Activated CD4-positive, alpha-beta T cell treated with anti-CD3 and anti-CD28 coated beads, Interleukin-2, amount 50 U/mL, for 4 hours (primary cell): ENCODE results near the gene DACH1.

Experiments used
- DNase-seq, 2 experiments: peaks; one replicate each; pipeline ENCODE4 v3.0.0-alpha.2; 2020

Gene DACH1

GRCh38 chr13:71619096-71619495, 247.9 kb downstream of the DACH1 start:
- no peak for DNase-seq

GRCh38 chr13:71618159-71618558, 248.8 kb downstream of the DACH1 start:
- no peak for DNase-seq

GRCh38 chr13:71617265-71617664, 249.7 kb downstream of the DACH1 start:
- DNase-seq = no peak

DNA sequence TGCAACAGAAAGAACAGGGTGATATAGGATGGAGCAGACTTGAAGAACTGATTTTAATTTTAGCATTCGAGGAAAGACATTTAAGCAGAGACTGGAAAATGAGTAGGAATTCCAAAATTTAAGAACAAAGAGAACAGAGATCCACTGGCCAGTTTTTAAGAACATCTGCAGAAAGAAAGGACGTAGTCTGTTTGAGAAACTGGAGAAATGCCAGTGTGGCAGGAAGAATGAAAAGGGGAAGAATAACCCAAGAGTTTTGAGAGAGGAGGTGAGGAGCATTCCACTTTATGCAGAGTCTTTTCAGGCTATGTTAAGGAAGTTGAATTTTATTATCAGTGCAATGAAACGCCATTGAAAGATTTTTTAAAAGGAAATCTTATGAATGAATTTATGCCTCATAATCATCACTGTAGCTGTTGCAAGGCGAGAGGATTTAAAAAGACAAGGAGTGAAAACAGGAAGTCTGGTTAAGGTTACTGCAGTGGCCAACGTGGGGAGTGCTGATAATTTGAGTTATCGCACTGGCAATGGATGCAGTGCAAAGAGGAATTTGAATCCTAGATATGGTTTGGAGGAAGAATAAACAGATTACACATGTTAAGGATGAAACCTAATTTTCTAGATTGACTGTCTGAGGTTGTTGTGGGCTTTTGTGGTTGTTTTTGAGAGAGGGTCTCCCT, 253.8 kb downstream of the DACH1 start:
- no peak for DNase-seq

DNA sequence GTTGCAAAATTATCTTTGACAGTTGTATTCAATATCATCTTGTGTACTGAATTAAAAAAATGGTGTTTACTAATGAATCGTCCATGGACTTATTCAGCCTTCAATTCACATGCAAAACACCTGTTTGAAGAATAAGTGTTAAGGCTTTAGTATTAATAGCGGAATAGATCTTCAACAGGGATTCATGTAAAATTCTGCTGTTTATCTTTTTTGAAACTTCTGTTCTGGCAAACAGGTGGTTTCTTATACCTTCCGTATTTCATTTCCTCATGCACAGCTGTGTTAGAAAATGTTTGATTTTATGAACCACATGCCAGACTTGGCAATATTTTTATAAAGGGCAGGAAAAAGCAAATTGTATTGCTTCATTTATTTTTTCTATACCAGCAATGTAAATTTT, 255.7 kb downstream of the DACH1 start:
- no peak for DNase-seq

DNA sequence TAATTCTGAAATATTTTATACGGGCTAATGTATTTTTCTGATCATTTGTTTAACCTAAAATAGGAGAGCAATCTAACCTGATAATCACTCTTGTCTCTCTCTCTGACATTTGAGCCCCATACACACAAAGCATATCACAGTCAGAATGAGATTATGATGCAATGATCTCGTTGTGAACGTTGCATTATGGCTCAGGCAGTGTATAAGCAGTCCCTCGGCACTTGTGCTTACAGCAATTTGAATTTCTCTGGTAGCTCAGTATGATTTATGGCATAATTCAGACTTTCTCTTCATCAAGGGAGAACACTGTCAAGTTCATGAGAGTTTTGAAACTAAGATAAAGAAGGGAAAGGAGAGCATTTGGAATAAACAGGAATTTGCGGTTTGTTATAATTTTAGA, 256.1 kb downstream of the DACH1 start:
- DNase-seq = no peak

- DNase-seq = no peak
These were observed 257.7 kb downstream of the DACH1 start for GRCh38 chr13:71609271-71609670.

DNA sequence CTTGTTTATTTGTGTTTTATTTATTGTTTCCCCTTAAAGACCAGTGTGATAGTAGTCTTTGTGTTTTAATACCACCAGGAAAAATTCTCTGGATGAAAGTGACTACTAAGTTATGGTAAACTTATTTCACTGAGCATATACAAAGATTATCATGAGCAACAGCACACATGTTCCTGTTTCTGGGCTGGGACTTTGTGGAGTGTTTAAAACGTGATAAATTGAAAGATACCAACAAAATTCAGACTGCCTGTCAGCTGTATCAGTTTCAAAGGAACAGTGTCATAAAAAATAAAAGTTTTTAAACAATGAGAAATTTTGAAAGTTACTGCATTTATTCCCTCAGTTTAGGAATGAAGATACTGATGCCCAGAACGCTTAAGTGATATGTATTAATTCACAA, 259.4 kb downstream of the DACH1 start:
- DNase-seq = no peak

DNA sequence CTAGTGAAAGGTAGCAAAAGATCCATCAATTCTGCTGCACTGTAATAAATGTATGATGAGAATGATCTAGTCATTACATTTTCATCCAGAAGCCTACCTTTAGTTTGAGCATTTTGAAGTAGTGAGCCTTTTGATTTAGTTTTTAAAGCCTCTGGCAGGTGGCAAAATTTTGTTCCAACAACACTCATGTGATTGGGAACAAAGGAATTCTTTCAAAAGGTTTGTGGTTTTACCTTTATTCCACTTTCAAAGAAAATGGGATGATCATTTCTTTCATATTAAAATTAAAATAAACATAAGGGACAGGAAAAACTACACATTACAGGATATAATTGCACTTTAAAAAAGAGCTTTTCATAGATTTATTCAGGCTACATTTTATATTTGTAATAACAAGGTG, 260.2 kb downstream of the DACH1 start:
- DNase-seq = no peak

DNA sequence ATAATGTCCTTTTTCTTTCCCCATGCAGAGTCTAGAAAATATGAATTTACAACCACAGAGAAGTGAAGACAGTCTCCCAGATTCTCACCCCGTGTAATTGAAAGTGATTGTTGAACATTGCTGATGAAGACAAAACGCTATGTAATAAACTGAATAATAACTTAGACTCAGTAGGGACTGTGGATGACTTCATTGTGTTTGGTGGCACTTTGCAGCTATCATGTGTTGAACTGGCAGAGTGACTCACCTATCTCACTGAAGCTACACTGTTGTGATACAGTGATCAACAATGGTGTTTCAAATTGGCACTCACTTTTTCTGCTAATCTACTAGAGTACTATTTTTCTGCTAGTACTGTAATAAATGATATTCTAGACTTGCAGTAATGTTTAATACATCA, 261.3 kb downstream of the DACH1 start:
- no peak for DNase-seq

- no peak for DNase-seq
These were observed 263.7 kb downstream of the DACH1 start for GRCh38 chr13:71603255-71603654.

GRCh38 chr13:71602344-71602743, 264.7 kb downstream of the DACH1 start:
- DNase-seq = no peak

GRCh38 chr13:71597150-71597549, 269.9 kb downstream of the DACH1 start:
- DNase-seq = no peak

- no peak for DNase-seq
These were observed 270.9 kb downstream of the DACH1 start for GRCh38 chr13:71596116-71596515.

DNA sequence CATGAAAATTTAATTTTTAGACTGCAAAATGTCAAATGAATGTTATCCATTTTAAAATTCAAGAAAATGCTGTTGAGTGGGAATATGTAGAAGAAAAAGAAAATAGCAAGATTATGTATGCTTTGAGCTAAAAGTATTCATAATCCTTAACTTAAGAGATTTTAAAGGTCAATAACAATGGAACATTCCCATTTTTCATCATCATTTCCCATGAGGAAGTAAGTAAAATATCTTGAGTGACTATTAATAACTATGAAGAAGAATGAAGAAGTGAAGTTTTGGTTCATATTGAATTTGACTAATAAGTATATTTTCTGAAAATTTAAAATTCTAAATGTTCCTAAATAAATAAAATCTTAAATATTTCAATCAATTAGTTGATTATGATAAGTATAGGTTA, 273.4 kb downstream of the DACH1 start:
- no peak for DNase-seq

DNA sequence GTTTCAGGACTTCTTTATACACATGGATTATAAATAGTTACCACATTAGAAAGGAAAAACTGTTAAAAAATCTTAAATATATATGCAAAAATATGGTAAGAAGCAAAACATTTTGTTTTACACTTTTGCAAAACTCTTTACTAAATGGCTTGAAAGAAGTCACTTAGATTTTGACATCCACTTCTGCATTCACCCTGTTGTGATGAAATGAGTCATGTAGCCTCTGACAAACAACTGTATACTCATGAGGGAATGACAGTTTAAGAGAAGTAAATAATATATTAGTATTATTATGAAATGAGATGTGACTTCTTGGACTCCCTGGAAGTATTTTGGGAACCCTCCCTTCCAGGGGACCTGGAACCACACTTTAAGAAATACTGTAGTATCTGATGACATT, 275.6 kb downstream of the DACH1 start:
- DNase-seq = no peak

GRCh38 chr13:71590654-71591148, 276.3 kb downstream of the DACH1 start:
- DNase-seq = no peak

- no peak for DNase-seq
These were observed 278.0 kb downstream of the DACH1 start for GRCh38 chr13:71589032-71589431.

GRCh38 chr13:71587817-71588216, 279.2 kb downstream of the DACH1 start:
- DNase-seq = no peak

- DNase-seq = no peak
These were observed 279.8 kb downstream of the DACH1 start for GRCh38 chr13:71587193-71587592.

DNA sequence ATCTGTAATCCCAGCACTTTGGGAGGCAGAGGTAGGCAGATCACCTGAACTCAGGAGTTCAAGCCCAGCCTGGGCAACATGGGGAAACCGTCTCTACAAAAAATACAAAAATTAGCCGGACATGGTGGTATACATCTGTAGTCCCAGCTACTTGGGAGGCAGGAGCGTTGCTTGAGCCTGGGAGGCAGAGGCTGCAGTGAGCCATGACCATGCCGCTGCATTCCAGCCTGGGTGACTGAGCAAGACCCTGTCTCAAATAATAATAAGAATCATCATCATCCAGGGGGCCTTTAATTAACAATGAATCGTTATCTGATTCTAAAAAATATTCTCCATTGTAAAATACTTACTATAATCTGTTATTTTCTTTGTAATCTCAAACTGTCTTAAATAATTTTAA, 283.4 kb downstream of the DACH1 start:
- no peak for DNase-seq

GRCh38 chr13:71580614-71581013, 286.4 kb downstream of the DACH1 start:
- DNase-seq = no peak

GRCh38 chr13:71578048-71578447, 289.0 kb downstream of the DACH1 start:
- DNase-seq = no peak

GRCh38 chr13:71577127-71577526, 289.9 kb downstream of the DACH1 start:
- DNase-seq = no peak

DNA sequence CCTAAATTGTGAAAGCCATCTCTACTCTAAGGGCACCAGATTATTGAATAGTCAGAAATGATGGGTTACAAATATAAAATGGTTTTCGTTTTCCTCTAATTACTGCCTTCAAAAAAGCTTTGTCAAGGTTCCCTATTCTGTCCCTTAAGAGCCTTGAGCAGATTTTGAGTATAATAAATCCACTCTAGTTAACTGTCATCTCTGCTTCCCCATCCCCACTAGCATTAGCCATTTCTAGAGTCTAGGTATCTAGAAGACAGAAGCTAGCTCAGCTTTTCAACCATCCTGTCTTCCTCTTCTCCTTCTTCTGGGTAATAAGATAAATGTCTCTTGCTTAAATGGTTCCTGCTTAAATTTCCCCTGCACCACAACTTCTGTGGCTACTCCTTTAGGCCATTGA, 290.4 kb downstream of the DACH1 start:
- DNase-seq = no peak
